Adrenal gland (tissue), 12 donors: ENCODE measurements around the gene SLC39A9. TPM values are rescaled to one million over a fixed set of nuclear protein-coding genes. Genes with fewer than 3 reads are reported as not detected.

Experiments used
- DNase-seq, 7 donors: peaks; one replicate each; pipeline ENCODE4 v3.0.0-alpha.2; 2019 to 2020
- H3K27ac ChIP-seq, 5 donors: fragments of 200-600 bp; sonication (generic) in 4 of 5; 1 replicate in 3 of 5; 2 replicates in 2 of 5; pipeline versions ENCODE4 v1.5.1 to v1.8.0; 2016 to 2020; ENCODE audit warnings: mild to moderate bottlenecking in 1 of 5
- H3K27me3 ChIP-seq: fragments of 200-600 bp; 2 replicates; pipeline ENCODE4 v1.8.0; 2021
- H3K36me3 ChIP-seq, 2 donors: fragments of 200-600 bp; replicated peaks in 1 of 2; 1 replicate in 1 of 2; 2 replicates in 1 of 2; pipeline versions ENCODE4 v1.5.1 to v1.8.0; 2018 to 2022
- H3K4me1 ChIP-seq, 2 donors: fragments of 200-600 bp; replicated peaks in 1 of 2; 1 replicate in 1 of 2; 2 replicates in 1 of 2; pipeline versions ENCODE4 v1.5.1 to v1.8.0; 2018 to 2021
- H3K4me3 ChIP-seq, 4 donors: fragments of 200-600 bp; sonication (generic) in 3 of 4; one replicate each; pipeline ENCODE4 v1.5.1; 2016 to 2018
- H3K9me3 ChIP-seq, 3 donors: fragments of 200-600 bp; sonication (generic) in 1 of 3; replicated peaks in 1 of 3; 1 replicate in 2 of 3; 2 replicates in 1 of 3; pipeline versions ENCODE4 v1.5.1 to v1.8.0; 2016 to 2021
- POLR2A ChIP-seq, 2 donors: fragments of 450-650 bp; IDR thresholded peaks; one replicate each; pipeline ENCODE4 v1.6.1; 2017; ENCODE audit warnings: antibody characterized with exemption in 2 of 2, mild to moderate bottlenecking in 2 of 2, moderate library complexity in 1 of 2
- WGBS, 4 donors: extraction: QIAGEN DNeasy Blood & Tissue Kit in 2 of 4; methylation state at CpG; one replicate each; pipeline versions ENCODE4 v1.1.5 to v1.1.7; 2013 to 2017; 5-methylcytosine and 5-hydroxymethylcytosine counted together
- intact Hi-C, 2 donors: fragments of 100-400 bp; cut with DNase I; formaldehyde crosslinking; loops; one replicate each; pipeline versions ENCODE4 v1.14.1 to v1.15.0; 2022 to 2023
- polyA plus RNA-seq, 3 donors: library from polyadenylated mRNA; stranded (reverse); fragments of 200-250 nt in 2 of 3; fragments of 350-450 nt in 1 of 3; fragmentation: Illumina TruSeq in 1 of 3; extraction: RNeasy Lipid Tissue Mini Kit (QIAGEN cat#74804) in 1 of 3; gene quantifications; one replicate each; pipeline ENCODE4 v1.2.3, GENCODE V29; 2013 to 2014
- total RNA-seq, 9 donors: library from RNA; depleted of rRNA in 4 of 9; stranded (reverse); fragments of >200 nt in 4 of 9; fragments of 120-200 nt in 1 of 9; fragmentation: NEBNext Ultra II Directional in 1 of 9; extraction: Animal tissue kit (Norgen Biotek cat#: 25700) in 1 of 9; gene quantifications; one replicate each; pipeline versions ENCODE4 v1.1.0 to v1.2.4, GENCODE V29; 2013 to 2023
- TF ChIP-seq, protein P1 (sequence below), 6 experiments: fragments of 450-650 bp in 4 of 6; fragments of 200-600 bp in 2 of 6; sonication (generic) in 1 of 6; IDR thresholded peaks; 1 replicate in 5 of 6; 2 replicates in 1 of 6; pipeline versions ENCODE4 v1.5.1 to v1.8.0; 2016 to 2021; ENCODE audit warnings: antibody characterized with exemption in 6 of 6, mild to moderate bottlenecking in 2 of 6, moderate library complexity in 1 of 6
- donor health status: healthy with polysubstance abuse.
- donor health status: Bipolar disorder and iron deficiency.
- donor health status: DM: yes; HTN: yes; CAD: no.
- donor health status: DM: no; HTN: no; CAD: no.
- donor health status: DM: no; HTN: no; CAD: no.
- donor health status: DM: yes; HTN: yes; CAD: no.

SLC39A9 gene
- total and polyA plus RNA-seq, 12 donors = 17.7 to 130 (median 72.5) TPM

DNA sequence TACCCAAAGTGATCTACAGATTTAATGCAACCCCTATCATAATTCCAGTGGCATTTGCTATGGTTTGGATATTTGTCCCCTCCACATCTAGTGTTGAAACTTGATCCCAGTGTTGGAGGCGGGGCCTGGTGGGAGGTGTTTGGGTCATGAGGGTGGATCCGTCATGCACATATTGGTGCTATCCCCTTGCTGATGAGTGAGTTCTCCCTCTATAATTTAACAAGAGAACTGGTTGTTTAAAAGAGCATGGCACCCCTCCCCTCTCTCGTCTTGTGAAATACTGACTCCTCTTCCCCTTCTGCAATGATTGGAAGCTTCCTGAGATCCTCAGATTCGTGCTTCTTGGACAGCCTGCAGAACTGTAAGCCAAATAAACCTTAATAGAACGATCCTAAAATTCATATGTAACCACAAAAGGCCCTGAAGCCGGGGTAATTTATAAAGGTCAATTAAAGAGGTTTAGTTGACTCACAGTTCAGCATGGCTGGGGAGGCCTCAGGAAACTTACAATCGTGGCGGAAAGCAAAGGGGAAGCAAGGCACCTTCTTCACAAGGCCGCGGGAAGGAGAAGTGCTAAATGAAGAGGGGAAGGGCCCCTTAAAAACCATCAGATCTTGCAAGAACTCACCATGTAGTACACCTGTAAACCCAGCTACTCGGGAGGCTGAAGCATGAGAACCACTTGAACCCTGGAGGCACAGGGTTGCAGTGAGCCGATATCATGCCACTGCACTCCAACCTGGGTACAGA lies 41.2 kb downstream of the SLC39A9 start:
- Histone ChIP-seq H3K4me3 (no peak overlapping the region), H3K27me3 (no peaks in the 10 kb centered on the region), H3K9me3 (no peaks in the 10 kb centered on the region), H3K27ac (no peak overlapping the region), H3K36me3 (peaks cover 0 to 8% of the 10 kb centered on the region in 2 donors), H3K4me1 (no peaks in the 10 kb centered on the region)
- no peak for TF ChIP-seq POLR2A (IDR thresholded peaks at IDR 0.05)
- TF ChIP-seq, protein P1, sequence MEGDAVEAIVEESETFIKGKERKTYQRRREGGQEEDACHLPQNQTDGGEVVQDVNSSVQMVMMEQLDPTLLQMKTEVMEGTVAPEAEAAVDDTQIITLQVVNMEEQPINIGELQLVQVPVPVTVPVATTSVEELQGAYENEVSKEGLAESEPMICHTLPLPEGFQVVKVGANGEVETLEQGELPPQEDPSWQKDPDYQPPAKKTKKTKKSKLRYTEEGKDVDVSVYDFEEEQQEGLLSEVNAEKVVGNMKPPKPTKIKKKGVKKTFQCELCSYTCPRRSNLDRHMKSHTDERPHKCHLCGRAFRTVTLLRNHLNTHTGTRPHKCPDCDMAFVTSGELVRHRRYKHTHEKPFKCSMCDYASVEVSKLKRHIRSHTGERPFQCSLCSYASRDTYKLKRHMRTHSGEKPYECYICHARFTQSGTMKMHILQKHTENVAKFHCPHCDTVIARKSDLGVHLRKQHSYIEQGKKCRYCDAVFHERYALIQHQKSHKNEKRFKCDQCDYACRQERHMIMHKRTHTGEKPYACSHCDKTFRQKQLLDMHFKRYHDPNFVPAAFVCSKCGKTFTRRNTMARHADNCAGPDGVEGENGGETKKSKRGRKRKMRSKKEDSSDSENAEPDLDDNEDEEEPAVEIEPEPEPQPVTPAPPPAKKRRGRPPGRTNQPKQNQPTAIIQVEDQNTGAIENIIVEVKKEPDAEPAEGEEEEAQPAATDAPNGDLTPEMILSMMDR (IDR thresholded peaks at IDR 0.05) = no peak
- no peak for DNase-seq
- WGBS, 4 donors = 81 to 86% (median 82%) methylated on average over 10 to 12 of the region's 12 CpGs
- intact Hi-C loops = no loop called here

DNA sequence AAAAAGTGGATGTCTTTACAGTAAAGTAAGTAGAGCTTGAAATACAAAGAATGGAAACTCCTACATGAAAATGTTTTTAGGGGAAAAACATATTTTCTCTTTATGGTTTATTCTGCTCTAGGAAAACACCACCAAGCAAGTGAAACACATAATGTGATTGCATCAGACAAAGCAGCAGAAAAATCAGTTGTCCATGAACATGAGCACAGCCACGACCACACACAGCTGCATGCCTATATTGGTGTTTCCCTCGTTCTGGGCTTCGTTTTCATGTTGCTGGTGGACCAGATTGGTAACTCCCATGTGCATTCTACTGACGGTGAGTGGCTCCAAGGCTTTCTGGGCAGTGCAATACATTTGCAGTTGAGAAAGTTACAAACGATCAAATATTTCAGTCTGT lies 43.5 kb downstream of the SLC39A9 start:
- Histone ChIP-seq H3K9me3 (no peaks in the 10 kb centered on the region), H3K4me1 (no peaks in the 10 kb centered on the region), H3K27ac (no peak overlapping the region), H3K27me3 (no peaks in the 10 kb centered on the region), H3K4me3 (no peak overlapping the region), H3K36me3 (peaks cover 0 to 8% of the 10 kb centered on the region in 2 donors)
- WGBS, 4 donors = 89 to 96% (median 91%) methylated on average over 5 of the region's 5 CpGs
- intact Hi-C loops = no loop called here
- TF ChIP-seq, protein P1 (IDR thresholded peaks at IDR 0.05) = no peak
- TF ChIP-seq POLR2A (IDR thresholded peaks at IDR 0.05) = no peak
- DNase-seq = no peak

DNA sequence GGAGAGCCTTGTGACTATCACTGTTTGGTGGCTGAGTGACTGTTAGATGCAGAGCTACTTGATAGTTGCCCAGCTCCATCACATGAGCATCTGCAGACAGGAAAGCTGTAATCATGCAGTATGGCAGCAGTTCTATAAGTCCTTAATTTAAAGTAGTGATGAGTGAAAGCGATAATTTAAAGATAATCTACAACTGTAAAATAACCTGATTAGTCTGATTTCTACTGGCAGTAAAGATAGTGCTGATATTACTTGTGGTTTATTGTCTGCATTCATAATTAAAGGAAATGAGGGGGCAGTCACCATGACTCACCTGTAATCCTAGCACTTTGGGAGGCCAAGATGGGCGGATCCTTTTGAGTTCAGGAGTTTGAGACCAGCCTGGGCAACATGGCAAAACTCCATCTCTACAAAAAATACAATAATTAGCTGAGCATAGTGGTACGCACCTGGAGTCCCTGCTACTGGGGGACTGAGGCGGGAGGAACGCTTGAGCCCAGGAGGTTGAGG lies 44.9 kb downstream of the SLC39A9 start:
- no peak for DNase-seq
- TF ChIP-seq, protein P1 (IDR thresholded peaks at IDR 0.05) = no peak
- no peak for TF ChIP-seq POLR2A (IDR thresholded peaks at IDR 0.05)

DNA sequence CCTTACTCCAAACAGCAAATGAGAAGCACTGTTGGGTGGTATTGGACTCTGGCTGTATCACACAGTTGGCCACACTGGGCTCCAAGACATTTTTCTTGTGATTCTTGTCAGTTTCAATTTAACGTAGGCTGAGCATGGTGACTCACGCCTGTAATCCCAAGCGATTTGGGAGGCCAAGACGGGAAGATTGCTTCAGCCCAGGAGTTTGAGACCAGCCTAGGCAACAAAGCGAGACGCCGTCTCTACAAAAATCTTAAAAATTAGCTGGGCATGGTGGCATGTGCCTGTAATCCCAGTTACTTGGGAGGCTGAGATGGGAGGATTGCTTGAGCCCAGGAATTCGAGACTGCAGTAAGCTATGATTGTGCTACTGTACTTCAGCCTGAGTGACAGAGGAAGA lies 50.7 kb downstream of the SLC39A9 start:
- Histone ChIP-seq H3K4me1 (no peaks in the 10 kb centered on the region), H3K27me3 (no peaks in the 10 kb centered on the region), H3K36me3 (no peaks in the 10 kb centered on the region), H3K9me3 (no peaks in the 10 kb centered on the region), H3K4me3 (no peak overlapping the region), H3K27ac (no peak overlapping the region)
- intact Hi-C loops = no loop called here
- 94 to 97% (median 95%) methylated on average over 8 of the region's 8 CpGs for WGBS, 4 donors
- DNase-seq = no peak
- TF ChIP-seq, protein P1 (IDR thresholded peaks at IDR 0.05) = no peak
- no peak for TF ChIP-seq POLR2A (IDR thresholded peaks at IDR 0.05)

More for the DNA sequence above, 44.9 kb downstream of the SLC39A9 start:
- H3K27ac ChIP-seq = no peak overlapping the region
- no peaks in the 10 kb centered on the region for H3K4me1 ChIP-seq
- 93 to 100% (median 97%) methylated on average over 5 of the region's 5 CpGs for WGBS, 4 donors
- intact Hi-C loops = no loop called here
- H3K36me3 ChIP-seq = peaks cover 0 to 8% of the 10 kb centered on the region in 2 donors
- H3K4me3 ChIP-seq = no peak overlapping the region
- no peaks in the 10 kb centered on the region for H3K27me3 ChIP-seq
- no peaks in the 10 kb centered on the region for H3K9me3 ChIP-seq
